Measurements from ENCODE around the gene ACTMAP.

Gene ACTMAP

DNA sequence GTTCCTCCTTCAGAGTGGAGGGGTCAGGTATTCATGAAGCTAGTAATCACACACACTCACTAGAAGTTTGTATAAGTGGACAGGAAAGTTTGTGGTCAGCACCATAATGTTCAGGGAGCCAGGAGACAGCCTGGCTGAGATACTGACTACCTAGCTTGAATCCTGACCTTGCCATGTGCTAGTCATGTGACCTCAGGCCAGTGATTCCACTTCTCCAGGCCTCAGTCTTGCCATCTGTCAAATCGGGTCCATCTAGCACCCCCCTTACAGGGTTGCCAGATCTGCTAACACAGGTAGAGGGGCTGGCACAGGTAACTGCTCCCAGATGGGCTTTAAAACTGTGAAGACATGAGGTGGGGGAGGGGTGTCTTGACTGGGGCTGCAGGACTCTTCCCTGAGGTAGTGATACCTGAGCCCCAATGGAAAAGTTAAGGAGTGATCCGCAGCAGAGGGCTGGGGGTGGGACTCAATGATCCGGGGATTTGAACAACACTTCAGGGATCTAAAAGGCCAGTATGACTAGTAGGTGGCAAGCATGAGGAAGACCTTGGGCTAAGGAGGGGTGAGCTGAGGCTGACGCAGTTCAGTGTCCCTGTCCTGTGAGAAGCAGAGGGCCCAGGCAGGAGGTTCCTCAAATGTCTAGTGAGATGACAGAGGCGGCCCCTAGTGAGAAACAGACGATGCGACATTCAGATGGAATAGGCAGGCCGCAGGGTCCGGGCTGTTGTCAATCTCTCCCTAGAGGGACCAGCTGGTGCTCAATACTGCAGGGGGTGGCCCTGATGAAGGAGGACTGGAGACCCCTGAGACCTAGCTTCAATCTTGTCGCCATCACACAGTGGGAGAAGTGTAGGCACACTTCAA is 8.5 kb downstream of the ACTMAP start:
- DNase-seq, result no peak

GRCh38 chr19:40740747-40741146 is 9.5 kb downstream of the ACTMAP start:
- no peak for DNase-seq
- no peak overlapping the region for H3K4me3 ChIP-seq (ENCODE audit: low read depth, low read length)
- TF ChIP-seq CTCF (IDR thresholded peaks at IDR 0.05; ENCODE audit: low read depth, low read length), result no peak
- H3K27me3 ChIP-seq, result no peaks in the 10 kb centered on the region
- H3K36me3 ChIP-seq, result peaks cover 7% of the 10 kb centered on the region
- H3K4me1 ChIP-seq, result no peaks in the 10 kb centered on the region; the same call in none of the 2 replicates
- no peaks in the 10 kb centered on the region for H3K9me3 ChIP-seq

More for the DNA sequence above, 8.5 kb downstream of the ACTMAP start:
- no peaks in the 10 kb centered on the region for H3K9me3 ChIP-seq
- no peak overlapping the region for H3K4me3 ChIP-seq (ENCODE audit: low read depth, low read length)
- H3K27me3 ChIP-seq, result no peaks in the 10 kb centered on the region
- H3K36me3 ChIP-seq, result peaks cover 7% of the 10 kb centered on the region
- no peak for TF ChIP-seq CTCF (IDR thresholded peaks at IDR 0.05; ENCODE audit: low read depth, low read length)
- no peaks in the 10 kb centered on the region; the same call in none of the 2 replicates for H3K4me1 ChIP-seq

GRCh38 chr19:40739871-40740703 is 10.2 kb downstream of the ACTMAP start:
- DNase-seq, result no peak
- H3K4me1 ChIP-seq, result no peaks in the 10 kb centered on the region; the same call in none of the 2 replicates
- no peaks in the 10 kb centered on the region for H3K9me3 ChIP-seq

GRCh38 chr19:40739030-40739839 is 11.0 kb downstream of the ACTMAP start:
- peaks cover 7% of the 10 kb centered on the region for H3K36me3 ChIP-seq
- no peaks in the 10 kb centered on the region for H3K9me3 ChIP-seq
- H3K4me3 ChIP-seq (ENCODE audit: low read depth, low read length), result no peak overlapping the region
- no peaks in the 10 kb centered on the region; the same call in none of the 2 replicates for H3K4me1 ChIP-seq
- H3K27me3 ChIP-seq, result no peaks in the 10 kb centered on the region
- no peak for DNase-seq
- no peak for TF ChIP-seq CTCF (IDR thresholded peaks at IDR 0.05; ENCODE audit: low read depth, low read length)

More at GRCh38 chr19:40739871-40740703, 10.2 kb downstream of the ACTMAP start:
- Histone ChIP-seq H3K27me3 (no peaks in the 10 kb centered on the region), H3K36me3 (peaks cover 7% of the 10 kb centered on the region), H3K4me3 (ENCODE audit: low read depth, low read length) (no peak overlapping the region)
- TF ChIP-seq CTCF (IDR thresholded peaks at IDR 0.05; ENCODE audit: low read depth, low read length), result no peak

- TF ChIP-seq CTCF (IDR thresholded peaks at IDR 0.05; ENCODE audit: low read depth, low read length), result no peak
- H3K27me3 ChIP-seq, result no peaks in the 10 kb centered on the region
- DNase-seq, result no peak
- H3K36me3 ChIP-seq, result peaks cover 12% of the 10 kb centered on the region
- H3K4me3 ChIP-seq (ENCODE audit: low read depth, low read length), result no peak overlapping the region
- H3K9me3 ChIP-seq, result no peaks in the 10 kb centered on the region
- no peaks in the 10 kb centered on the region; the same call in none of the 2 replicates for H3K4me1 ChIP-seq
Measured at GRCh38 chr19:40737102-40737644, 13.1 kb downstream of the ACTMAP start.

All from BE2C (cell line).